Hypothalamus (tissue), 51 donors: Measurements from ENCODE around the gene ACOT11.

Source experiments
- DNase-seq, 51 donors: peaks; one replicate each; lab custom pipeline; 2025; lab: John Stamatoyannopoulos, UW

The ACOT11 gene

DNA sequence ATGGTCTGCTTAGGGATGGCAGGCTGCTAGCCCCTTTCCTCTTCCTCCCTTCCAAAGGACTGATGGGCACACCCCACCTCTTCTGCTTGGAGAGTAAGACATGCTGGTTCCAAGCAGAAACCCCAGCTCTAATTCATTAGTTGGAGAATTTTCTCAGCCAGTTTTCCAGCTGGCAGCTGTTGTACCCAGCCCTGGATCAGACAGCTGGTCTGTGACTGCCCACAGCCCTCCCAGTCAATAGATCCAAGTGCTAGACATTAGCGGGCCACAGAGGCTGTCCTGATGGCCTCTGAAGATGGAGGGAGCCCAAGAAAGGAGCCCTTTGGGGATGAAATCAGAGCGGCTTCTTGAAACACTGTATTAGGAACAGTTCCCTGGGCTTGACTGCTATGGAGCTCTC is 35.8 kb downstream of the ACOT11 start:
- peak in 18 of 51 donors; percentile 3 to 61 (median 25) for DNase-seq

DNA sequence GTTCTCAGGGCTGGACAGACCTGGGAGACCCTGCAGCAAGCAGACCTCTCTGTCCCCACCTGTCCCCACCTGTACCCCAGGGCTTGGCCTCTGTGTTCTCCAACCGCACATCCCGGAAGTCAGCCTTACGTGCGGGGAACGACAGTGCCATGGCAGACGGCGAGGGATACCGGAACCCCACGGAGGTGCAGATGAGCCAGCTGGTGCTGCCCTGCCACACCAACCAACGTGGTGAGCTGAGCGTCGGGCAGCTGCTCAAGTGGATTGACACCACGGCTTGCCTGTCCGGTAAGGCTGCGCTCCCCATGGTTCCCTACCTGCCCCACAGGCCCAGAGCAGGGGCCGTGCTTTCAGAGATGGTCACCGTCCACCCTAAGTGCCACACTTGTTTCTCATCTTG is 36.5 kb downstream of the ACOT11 start:
- DNase-seq: no peak

GRCh38 chr1:54585181-54586066 is 37.4 kb downstream of the ACOT11 start:
- DNase-seq: no peak

GRCh38 chr1:54588377-54588776 is 40.3 kb downstream of the ACOT11 start:
- DNase-seq: no peak

DNA sequence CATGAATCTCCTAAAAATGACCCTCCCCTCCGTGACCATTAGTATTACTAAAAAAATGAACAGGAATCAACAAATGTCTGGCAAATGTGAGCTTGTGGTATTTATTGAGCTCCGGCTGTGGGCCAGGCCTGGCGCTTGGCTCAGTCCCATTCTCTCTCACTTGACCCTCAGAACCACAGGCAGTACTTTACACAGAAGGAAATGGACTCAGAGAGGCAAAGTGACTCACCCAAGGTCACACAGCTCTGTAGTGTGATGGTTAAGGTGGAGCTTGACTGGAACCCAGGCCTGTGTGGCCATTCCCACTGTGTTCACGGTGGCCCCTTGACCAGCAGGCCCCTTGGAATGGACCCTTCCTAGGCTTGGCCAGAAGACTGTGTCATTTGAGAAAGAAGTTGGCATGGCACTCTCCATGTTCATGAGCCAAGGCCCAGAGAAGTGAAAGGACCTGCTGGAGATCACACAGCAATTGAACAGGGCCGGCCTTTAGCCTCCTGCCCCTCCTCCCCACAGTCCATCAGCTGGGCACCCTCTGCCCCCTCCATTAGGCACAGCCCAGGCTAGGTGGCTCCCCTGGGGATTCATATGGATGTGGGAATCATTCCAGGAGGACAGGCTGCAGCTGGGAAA is 43.2 kb downstream of the ACOT11 start:
- DNase-seq: no peak

GRCh38 chr1:54593571-54594160 is 45.6 kb downstream of the ACOT11 start:
- DNase-seq: no peak

GRCh38 chr1:54594463-54594862 is 46.4 kb downstream of the ACOT11 start:
- no peak for DNase-seq

DNA sequence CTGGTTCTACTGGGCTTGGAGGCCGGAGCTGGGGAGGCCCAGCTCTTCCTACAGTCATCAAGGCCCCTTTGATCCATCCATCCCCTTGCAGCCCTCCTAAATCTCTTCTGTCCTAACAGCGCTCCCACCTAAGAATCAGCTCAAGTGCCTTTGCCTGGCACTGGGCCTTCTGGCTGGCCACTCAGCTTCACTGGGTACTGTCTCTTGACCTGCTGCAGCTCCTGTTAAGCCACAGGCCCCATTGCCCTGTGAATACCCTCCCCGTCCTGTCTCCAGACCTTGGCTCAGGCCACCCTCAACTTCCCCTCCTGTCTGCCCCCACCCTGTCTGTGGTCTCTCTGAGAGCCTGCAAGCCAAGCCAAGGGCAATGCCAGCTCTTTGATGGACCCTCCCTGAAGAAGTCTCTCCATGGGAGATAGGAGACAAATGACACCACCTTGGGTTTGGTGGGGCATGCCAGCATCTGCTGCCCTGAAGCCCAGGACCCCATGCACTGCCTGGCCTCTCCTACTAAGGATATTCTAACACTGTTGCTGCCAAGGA is 48.0 kb downstream of the ACOT11 start:
- no peak for DNase-seq

- DNase-seq: no peak
Measured at GRCh38 chr1:54596756-54597155, 48.7 kb downstream of the ACOT11 start.

DNA sequence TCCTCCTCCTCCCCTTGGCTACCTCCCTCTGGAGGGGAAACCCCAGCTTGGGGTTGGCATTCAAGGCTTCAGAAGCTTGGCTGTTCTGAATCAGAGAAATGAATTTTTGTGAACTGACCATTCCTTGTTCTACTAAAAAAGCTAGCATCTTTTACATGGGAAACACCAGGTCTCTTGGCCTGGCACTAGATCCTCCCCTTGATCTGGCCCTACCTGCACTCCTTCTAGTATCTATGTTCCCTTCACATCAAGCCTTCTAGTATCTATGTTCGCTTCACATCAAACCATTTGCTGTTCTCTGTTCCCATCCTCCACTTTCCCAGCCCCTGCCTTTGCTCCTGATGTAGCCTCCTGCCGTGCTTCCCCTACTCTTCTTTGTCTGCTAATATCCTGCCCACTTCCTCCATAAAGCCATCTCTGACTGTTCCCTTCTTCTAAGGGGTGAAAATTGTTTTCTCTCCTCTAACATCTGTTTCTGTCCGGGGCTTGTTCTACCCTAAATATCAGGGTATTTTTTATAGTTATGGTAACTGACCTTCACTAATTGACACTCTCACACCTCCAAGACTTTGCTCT is 49.5 kb downstream of the ACOT11 start:
- no peak for DNase-seq

DNA sequence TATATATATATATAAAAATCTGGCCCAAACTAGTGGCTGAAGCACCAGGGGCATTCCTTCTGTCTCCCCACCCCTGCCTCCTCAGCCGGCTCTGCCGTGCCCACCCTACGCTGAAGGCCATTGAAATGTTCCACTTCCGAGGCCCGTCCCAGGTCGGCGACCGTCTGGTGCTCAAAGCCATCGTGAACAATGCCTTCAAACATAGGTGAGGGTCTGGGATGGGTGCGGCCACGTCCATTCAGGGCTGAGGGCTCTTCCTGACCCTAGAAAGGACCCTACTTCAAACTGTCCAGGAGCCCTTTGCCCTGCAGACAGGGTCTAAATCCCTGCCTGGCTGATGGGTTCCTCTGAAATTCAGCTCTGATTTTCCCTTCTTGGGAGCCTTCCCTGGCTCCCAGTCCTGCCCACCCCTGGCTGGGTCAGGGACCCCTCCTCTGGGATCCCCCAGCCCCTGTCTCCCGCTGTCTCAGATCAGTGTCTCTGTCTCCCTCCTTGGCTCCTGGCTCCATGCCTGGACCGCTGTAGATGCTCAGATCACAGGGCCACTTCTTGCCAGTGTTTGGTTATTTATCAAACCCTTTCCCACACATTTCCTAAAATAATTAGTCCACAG is 51.3 kb downstream of the ACOT11 start:
- DNase-seq: no peak

- DNase-seq: no peak
Measured at GRCh38 chr1:54600947-54601721, 53.1 kb downstream of the ACOT11 start.

DNA sequence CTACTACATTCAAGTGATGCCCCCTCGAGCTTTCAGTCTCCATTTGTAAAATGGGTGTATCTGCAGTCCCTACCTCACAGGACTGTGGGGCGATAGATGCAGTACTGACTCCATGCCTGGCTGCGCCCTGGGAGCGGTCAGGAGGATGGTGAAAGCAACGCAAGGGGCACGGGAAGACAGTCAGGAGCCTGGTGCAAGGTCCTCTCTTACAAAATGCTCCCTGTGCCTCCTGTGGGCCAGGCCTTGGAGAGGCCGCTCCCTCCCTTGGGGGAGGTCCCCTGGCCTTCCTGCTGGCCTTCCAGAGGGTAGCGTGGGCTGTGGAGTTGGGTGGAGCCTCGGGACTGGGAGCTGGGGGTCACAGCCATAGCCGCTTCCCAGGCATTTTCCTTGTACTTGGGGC is 53.7 kb downstream of the ACOT11 start:
- DNase-seq: no peak

DNA sequence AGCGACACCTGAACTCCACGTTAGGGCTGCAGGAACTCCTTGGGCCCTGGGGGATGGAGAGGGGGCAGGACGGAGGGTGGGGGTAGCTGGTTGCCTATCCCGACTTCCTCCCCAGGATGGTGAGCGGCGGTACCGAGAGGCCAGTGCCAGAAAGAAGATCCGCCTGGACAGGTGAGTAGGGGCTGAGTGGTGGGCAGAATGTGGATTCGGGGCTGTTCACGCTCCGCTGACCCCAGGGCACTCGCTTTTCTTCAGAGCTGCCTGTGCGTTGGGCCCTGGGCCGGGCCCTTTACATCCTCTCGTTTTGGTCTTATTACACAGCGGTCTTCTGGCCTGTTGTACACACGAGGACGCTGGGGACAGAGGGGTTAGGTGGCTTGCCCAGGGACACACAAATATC is 54.5 kb downstream of the ACOT11 start:
- DNase-seq: no peak

DNA sequence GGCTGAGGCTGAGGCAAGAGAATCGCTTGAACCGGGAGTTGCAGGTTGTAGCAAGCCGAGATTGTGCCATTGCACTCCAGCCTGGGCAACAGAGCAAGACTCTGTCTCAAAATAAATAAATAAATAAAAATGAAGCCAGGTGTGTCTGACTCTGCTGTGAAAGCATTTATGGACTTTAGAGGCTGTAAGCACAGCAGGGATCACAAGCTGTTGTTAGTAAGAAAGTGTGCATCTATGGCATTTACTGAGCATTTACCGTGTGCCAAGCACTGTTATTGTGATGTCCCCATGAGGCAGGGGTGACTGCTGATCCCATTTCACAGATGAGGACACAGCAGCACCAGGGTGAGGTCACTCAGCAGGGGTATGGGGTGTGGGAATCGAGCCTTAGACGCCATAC is 55.2 kb downstream of the ACOT11 start:
- no peak for DNase-seq

- DNase-seq: no peak
Measured at GRCh38 chr1:54604051-54604450, 56.0 kb downstream of the ACOT11 start.

DNA sequence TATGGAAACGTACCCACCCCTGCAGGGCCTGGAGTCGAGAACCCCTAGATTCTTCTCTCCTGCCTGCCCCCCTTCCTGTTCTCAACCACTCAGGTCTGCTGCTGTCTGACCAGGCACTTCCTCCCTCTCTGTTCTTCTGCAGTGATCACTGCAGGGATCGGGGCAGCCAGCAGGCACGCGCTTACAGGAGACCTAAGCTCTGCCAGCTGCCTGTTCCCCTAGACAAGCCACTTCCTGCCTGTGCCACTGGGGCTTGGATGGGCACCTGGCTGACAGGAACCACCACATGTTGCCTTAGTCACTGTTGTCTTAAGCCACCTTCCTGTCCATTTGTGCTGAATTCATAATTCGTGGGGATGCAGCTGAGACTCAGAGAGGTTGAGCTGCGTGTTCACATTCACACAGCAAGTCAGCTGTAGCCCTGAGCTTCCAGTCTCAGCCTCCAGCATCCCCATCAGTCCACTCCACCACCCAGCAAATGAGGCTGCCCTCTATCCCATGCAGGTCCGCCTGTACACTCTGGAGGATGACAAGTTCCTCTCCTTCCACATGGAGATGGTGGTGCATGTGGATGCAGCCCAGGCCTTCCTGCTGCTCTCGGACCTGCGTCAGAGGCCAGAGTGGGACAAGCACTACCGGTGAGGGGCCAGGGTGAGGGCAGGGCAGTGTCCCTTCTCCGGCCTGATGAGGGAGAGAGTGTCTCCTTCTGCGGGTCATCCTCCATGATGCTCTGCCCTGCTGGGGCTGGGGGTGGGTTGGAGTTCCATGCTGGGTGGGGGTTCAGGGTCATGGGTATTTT is 56.7 kb downstream of the ACOT11 start:
- DNase-seq: no peak

DNA sequence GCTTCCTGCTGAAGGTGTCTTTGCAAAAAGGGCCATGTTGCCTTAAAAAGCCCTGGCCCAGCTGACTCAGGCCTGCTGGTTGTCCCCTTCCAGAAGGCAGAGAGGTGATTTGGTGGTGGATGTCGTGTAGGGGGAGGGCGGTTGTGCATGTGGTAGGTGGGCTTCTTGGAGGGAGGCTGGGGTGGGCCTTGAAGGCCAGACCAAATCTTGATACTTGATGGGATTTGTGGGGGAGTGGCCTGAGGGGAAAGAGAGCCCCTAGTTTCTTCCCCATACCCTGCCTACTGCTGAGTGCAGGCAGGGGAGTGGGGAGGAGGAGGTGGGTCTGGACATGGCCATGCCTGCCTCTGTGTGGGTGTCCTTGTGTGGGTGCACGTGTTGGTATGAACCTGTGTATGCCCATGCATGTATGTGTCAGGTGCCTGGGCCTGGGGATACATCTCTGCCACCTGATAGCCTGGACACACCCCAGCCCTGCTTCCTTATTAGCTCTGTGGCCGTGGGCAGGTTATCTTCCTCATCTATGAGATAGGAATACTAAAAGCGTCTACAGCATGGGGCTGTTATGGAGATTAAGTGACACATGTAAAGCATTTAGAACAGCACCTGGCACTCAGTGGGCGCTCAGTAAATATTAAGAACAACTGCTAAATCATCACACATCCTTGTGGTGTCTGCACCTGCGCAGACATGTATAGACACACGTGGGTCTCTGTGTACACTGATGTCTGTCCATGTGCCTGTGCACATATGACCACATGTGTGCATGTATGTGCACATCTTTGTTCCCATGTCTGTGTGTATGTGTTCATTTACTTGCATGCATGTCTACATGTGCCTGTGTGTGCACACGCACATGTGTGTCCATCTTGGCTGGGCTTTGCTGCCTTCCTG is 58.3 kb downstream of the ACOT11 start:
- DNase-seq: no peak
